ENCODE results near the gene GAS2L1.

Gene GAS2L1

DNA sequence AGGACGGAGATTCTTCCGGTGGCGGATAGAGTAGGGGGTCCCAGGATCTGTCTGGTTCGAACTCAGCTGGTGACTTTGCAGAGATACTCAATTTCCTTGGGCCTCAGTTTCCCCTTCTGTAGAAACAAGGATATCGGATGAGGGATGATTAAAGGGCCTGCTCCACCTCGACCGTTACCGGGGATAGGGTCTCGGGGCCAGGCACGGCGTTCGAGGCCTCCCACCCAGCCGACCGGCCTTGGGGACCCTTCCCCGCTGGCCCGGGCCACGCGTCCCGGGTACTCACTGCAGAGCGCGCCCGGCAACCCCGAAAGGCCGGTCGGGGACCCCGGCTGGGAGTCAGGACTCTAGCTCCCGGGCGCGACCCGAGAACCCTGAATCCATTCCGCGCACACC lies 39.0 kb upstream of the GAS2L1 start:
- Histone ChIP-seq H3K36me3 (peaks cover 78% of the 10 kb centered on the region), H3K4me3 (ENCODE audit: low read depth, low read length) (peak overlapping the region; percentile 96), H3K27ac (peak overlapping the region; percentile 100), H3K27me3 (ENCODE audit: insufficient read depth, low read depth, severe bottlenecking) (no peaks in the 10 kb centered on the region), H3K9me3 (ENCODE audit: severe bottlenecking) (no peaks in the 10 kb centered on the region)
- no peak for DNase-seq
- TF ChIP-seq, protein P1, sequence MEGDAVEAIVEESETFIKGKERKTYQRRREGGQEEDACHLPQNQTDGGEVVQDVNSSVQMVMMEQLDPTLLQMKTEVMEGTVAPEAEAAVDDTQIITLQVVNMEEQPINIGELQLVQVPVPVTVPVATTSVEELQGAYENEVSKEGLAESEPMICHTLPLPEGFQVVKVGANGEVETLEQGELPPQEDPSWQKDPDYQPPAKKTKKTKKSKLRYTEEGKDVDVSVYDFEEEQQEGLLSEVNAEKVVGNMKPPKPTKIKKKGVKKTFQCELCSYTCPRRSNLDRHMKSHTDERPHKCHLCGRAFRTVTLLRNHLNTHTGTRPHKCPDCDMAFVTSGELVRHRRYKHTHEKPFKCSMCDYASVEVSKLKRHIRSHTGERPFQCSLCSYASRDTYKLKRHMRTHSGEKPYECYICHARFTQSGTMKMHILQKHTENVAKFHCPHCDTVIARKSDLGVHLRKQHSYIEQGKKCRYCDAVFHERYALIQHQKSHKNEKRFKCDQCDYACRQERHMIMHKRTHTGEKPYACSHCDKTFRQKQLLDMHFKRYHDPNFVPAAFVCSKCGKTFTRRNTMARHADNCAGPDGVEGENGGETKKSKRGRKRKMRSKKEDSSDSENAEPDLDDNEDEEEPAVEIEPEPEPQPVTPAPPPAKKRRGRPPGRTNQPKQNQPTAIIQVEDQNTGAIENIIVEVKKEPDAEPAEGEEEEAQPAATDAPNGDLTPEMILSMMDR (IDR thresholded peaks at IDR 0.05; ENCODE audit: low read depth, low read length): no peak

DNA sequence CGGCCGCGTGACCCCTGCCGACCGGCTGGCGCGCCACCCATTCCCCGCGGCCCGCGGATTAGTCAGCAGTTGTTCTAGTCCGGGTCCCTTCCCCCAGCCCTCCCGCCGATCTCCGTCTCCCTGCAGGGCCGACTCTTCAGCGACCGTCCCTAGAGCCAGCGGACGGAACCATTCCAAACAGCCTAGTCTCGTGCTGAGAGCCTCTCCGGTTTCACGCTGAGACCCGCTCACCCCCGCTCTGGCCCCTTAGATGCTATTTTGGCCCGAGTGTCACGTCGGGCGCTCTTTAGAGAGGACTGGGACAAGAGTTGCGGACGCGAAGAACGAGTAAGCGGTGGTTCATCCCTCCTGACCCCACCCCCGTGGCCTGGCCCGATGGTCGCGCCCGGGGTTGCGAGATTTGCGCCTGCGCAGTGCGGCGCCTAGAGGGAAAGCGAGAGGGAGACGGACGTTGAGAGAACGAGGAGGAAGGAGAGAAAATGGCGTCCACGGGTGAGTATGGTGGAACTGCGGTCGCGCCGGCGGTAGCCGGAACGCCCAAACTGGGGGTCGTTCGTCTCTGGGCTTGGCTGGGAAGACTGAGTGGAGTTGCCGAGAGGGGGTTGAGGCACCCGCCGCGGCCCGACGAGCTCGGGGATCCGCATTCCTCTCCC lies 38.5 kb upstream of the GAS2L1 start, which contains the start of the genes EWSR1 and RHBDD3:
TSS of gene EWSR1 (plus strand) at position 411 of the 653 bp plus-strand sequence. CDS start at position 480, 69 bp downstream.
TSS of gene RHBDD3 (minus strand) at position 124 of the 653 bp plus-strand sequence. CDS start 2,355 bp downstream, outside the sequence.
- DNase-seq: peak; percentile 98
- peaks cover 83% of the 10 kb centered on the region for H3K36me3 ChIP-seq
- H3K4me3 ChIP-seq (ENCODE audit: low read depth, low read length): peak within 1 kb of the TSS; percentile 96
- no peaks in the 10 kb centered on the region for H3K27me3 ChIP-seq (ENCODE audit: insufficient read depth, low read depth, severe bottlenecking)
- TF ChIP-seq, protein P1 (IDR thresholded peaks at IDR 0.05; ENCODE audit: low read depth, low read length): no peak
- no peaks in the 10 kb centered on the region for H3K9me3 ChIP-seq (ENCODE audit: severe bottlenecking)
- peak within 1 kb of the TSS; percentile 100 for H3K27ac ChIP-seq

DNA sequence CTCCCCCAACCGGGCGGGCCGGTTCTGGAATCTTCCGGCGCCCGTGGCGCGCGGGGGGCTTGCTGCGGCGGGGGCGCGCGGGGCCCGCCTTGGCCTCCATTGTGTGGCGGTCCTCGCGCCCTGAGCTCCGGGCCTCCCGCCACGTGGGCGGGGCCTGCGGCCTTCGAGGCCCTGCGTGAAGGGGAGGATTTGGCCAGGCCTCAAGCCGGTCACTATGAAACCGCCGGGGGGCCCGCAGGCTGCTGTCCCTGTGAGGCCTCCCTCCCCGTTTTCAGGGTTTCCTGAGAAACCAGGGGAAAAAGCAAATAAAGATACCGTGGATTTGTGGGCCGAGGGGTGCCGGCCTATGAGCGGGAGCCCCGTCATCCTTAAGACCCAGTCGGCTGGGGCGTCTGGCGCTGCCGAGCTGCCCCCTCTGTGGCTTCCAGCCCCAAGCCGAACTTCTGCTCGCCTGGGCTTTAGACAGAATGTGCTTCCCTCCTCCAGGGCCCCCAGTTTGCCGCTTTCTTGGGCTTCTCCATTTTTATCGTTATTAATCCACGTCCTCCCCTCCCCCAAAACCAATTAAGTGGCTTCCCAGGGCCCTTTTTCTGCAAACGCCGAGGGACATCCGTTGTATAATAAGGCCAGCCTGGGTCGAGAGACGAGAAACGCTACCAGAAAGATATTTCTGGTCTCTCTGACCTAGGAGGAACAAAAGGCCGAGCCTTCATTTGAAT lies 37.8 kb upstream of the GAS2L1 start:
- Histone ChIP-seq H3K9me3 (ENCODE audit: severe bottlenecking) (no peaks in the 10 kb centered on the region), H3K4me3 (ENCODE audit: low read depth, low read length) (peak overlapping the region; percentile 96), H3K27ac (peak overlapping the region; percentile 100), H3K36me3 (peaks cover 87% of the 10 kb centered on the region), H3K27me3 (ENCODE audit: insufficient read depth, low read depth, severe bottlenecking) (no peaks in the 10 kb centered on the region)
- peak; percentile 57 for DNase-seq
- TF ChIP-seq, protein P1 (IDR thresholded peaks at IDR 0.05; ENCODE audit: low read depth, low read length): no peak

DNA sequence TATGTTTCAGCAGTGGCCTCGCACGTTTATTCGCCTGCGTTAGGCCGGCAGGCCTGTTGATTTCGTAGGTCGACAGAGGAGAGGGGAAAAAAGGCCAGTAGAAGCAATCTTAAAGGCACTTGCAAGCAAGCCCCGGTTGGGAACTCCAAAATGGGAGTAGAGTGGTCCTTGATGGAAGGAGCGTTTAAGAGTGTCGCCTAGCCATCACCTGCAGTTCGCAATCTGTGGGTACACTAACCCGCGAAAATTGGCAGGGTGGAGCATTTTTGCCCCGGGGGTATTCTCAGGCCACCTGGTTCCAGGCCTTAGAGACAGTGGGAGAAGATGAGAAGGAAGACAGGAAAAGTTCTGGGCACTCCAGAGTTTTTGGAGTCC lies 37.2 kb upstream of the GAS2L1 start:
- peak overlapping the region; percentile 96 for H3K4me3 ChIP-seq (ENCODE audit: low read depth, low read length)
- TF ChIP-seq, protein P1 (IDR thresholded peaks at IDR 0.05; ENCODE audit: low read depth, low read length): no peak
- H3K27me3 ChIP-seq (ENCODE audit: insufficient read depth, low read depth, severe bottlenecking): no peaks in the 10 kb centered on the region
- H3K9me3 ChIP-seq (ENCODE audit: severe bottlenecking): no peaks in the 10 kb centered on the region
- no peak for DNase-seq
- H3K36me3 ChIP-seq: peaks cover 87% of the 10 kb centered on the region
- peak overlapping the region; percentile 100 for H3K27ac ChIP-seq

DNA sequence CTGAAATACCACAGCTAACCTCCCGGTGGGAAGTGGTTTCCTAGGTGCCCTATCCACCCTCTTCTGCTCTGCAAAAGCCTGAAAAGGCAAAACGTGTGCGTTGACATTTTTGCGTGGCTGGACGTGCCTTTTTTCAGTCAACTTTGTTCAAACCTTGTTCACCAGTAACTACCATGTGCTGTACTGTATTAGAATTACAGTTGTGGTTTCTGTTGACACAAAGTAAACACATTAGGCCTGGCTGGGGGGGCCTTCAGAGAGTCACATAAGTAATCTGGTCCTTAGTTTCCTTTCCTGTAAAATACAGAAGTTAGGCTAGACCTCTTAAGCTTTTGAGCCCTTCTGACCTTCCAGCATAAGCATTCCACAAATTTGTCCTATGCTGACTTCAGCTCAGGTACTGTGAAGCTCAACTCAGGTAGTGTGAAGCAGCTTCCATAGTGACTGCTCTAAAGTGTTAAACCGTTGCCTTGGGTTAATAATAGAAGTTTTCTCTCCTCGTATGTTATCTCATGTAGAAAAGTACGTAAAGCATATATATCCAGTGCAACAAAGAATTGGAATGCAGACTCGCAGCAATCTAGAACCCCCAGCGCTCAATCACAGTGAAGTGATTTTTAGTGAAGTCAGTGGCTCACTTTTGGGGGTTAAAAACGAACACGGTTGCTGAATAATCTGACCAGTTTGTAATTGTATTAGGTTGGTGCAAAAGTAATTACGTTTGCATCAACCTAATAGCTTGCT lies 36.5 kb upstream of the GAS2L1 start:
- no peak for DNase-seq
- H3K36me3 ChIP-seq: peaks cover 87% of the 10 kb centered on the region
- TF ChIP-seq, protein P1 (IDR thresholded peaks at IDR 0.05; ENCODE audit: low read depth, low read length): no peak
- no peaks in the 10 kb centered on the region for H3K9me3 ChIP-seq (ENCODE audit: severe bottlenecking)
- H3K27ac ChIP-seq: no peak overlapping the region; the same call in 1 of the 2 replicates
- H3K27me3 ChIP-seq (ENCODE audit: insufficient read depth, low read depth, severe bottlenecking): no peaks in the 10 kb centered on the region
- peak overlapping the region; percentile 96 for H3K4me3 ChIP-seq (ENCODE audit: low read depth, low read length)

Data from WERI-Rb-1 (cell line).